T-helper 22 cell (primary cell): ENCODE data around the gene ZNF382.
"Not testable (repeated sequence)": the region's sequence is repeated elsewhere in the genome, so short reads cannot be mapped to it uniquely, and the experiment has no call there.

Experiments used
- DNase-seq: peaks from one replicate; pipeline ENCODE4 v3.0.0-alpha.2; 2020; ENCODE audit warnings: low read depth

The ZNF382 gene

DNA sequence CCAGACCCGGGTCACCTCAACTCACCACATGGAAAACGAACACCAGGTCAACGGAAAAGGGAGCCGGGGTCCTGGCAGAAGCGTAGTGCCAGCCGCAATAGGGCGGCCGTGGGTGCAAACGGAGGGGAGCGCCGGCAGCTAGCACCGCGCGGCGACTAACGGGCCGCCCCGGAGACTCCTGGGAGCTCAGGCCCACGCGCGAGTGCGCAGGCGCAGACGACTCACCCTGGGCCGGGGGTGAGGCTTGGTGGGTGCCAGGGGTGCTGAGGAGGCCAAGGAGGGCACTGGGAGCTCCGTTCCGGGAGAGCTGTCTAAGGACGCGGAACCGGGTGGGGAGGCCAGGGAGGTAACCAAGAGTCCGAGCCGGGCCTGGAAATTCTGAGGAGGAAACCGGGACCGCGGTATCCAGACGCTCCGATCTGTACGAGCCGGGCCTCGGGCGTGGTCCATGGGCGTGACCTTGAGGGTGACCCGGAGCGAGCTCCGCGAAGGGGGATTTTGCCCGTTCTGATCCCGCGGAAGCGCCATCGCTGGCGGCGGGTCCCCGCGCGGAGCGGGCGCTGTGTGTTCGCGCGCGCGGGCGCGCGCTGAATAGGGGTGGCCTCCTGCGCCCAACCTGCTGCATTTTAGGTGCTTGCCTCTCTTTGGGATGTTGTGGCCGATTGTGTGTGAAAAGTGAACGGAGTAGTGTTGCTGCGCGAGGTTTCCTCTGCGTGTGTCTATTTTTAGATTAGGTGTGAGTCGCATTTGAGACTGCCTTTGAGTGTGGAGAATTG, at the start of gene ZNF382:
Gene ZNF382, plus strand, starts transcription at position 213 of the 776 bp plus-strand sequence. CDS start 4,602 bp downstream, outside the sequence.
- peak; percentile 60 for DNase-seq

GRCh38 chr19:36564391-36564790, 40.7 kb upstream of the ZNF382 start:
- DNase-seq: no peak

DNA sequence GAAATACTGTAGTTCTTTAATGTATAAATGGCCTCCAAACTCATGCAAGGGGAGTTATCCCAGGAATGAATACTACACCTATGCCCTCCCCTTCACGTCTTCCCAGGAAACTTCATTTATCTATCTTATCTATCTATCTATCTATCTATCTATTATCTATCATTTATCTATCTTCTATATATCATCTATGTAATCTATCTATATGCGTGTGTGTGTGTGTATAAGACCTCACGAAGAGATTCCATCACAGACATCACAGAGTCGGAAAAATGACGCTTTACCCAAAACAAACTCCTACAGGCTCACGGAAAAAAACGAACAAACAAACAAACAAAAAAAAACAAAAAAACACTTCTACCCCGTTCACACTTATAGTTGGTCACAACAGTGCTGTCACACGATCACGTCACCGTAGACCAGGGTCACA, 32.5 kb upstream of the ZNF382 start:
- no peak for DNase-seq

DNA sequence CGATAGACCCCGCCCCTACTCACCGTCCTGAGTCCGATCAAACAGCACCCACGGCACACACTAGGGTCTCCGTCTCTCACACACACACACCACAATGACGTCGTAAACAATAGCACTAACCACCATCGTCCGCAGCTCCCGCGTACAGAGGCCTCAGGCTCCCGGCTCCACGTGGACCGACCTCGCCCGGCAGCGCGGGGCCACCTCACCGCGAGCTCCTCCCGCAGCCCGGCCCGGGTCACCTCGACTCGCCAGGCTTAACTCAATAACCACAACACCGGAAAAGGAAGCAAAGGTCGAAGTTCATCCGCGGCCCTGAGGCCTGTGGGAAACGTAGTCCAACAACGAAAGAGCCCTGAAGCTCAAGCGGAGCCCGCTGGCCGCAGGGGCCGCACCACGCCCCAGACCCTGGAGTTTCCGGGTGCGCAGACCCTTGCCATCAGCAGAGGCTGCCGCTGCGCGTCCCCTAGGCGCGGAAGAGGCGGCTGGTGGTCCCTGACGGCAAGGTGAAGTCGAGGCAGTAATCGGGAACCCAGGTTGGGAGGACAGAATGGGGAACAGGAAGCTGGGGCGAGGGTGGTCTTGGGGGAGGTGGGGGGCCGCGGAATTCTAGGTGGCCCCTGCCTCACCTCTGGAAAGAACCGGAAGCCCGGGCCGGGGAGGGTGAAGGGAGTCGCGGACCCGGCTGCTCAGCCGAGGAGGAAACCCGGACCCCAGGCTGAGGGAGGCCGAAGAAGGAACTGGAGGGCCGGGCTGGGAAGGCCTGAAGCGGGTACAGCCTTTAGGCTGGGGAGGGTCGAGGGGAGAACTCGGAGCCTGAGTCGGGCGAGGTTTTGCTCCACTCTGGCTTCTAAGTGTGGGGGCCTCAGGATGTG, 31.9 kb upstream of the ZNF382 start, which contains the start of gene ZNF529:
Gene ZNF529, minus strand, starts transcription at position 273 of the 875 bp plus-strand sequence. CDS start 946 bp downstream, outside the sequence.
- peak; percentile 79 for DNase-seq

- DNase-seq: no peak
Observed at GRCh38 chr19:36573895-36574720, 31.0 kb upstream of the ZNF382 start.

GRCh38 chr19:36574741-36575140, 30.4 kb upstream of the ZNF382 start:
- no peak for DNase-seq

DNA sequence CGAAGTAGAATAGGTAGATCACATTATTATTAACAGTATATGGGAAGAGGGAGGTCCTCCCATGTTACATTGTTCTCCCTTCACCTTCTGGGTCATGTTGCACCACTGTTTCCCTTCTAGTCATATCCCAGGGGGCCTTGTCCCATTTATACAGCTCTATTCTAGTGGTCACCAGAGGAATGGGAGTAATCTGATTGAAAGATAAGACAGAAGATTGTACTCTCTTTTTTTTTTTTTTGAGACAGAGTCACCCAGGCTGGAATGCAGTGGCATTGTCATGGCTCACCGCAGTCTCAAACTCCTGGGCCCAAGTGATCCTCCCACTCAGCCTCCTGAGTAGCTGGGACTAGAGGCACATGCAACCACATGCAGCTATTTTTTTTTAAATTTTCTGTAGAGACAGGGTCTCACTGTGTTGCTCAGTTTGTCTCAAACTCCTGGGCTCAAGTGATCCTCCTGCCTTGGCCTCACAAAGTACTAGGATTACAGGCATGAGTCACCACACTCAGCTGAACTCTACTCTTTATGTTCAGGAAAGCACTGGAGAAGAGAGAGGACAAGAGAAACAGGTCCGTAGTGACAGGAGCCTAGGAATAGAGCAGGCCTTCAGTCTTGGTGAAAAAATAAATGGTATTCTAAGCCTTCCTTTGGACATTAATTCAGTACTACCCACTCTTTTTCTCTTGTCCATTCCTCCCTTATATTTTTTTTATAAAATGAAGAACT, 27.7 kb upstream of the ZNF382 start:
- no peak for DNase-seq

DNA sequence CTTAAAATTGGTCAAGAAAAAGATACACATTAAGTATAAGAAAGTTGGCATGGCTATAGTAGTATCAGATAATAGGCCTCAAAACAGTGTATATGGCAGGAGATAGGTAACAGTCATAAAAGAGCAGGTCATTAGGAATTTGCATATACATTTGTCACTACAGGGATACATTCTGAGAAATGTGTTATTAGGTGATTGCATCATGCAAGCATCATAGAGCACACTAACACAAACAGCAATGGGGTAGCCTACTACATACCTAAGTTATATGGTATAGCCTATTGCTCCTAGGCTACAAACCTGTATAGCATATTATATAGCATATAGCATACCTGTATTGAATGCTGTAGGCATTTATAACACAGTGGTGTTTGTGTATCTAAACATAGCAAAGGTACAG, 25.9 kb upstream of the ZNF382 start:
- DNase-seq: no peak

DNA sequence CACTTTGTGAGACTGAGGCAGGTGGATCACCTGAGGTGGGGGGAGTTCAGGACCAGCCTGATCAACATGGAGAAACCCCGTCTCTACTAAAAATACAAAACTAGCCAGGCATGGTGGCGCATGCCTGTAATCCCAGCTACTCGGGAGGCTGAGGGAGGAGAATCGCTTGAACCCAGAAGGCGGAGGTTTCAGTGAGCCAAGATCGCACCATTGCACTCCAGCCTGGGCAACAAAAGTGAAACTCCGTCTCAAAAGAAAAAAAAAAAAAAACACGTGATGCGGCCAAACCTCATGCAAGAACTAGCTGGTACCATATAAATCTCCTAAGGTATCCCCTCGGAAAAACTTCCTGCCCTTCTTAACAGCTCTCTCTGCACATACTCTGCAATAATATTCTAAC, 2.4 kb upstream of the ZNF382 start:
- not testable (repeated sequence) for DNase-seq

- DNase-seq: peak; percentile 74
Observed at GRCh38 chr19:36604656-36605100, 435 bp upstream of the ZNF382 start.

DNA sequence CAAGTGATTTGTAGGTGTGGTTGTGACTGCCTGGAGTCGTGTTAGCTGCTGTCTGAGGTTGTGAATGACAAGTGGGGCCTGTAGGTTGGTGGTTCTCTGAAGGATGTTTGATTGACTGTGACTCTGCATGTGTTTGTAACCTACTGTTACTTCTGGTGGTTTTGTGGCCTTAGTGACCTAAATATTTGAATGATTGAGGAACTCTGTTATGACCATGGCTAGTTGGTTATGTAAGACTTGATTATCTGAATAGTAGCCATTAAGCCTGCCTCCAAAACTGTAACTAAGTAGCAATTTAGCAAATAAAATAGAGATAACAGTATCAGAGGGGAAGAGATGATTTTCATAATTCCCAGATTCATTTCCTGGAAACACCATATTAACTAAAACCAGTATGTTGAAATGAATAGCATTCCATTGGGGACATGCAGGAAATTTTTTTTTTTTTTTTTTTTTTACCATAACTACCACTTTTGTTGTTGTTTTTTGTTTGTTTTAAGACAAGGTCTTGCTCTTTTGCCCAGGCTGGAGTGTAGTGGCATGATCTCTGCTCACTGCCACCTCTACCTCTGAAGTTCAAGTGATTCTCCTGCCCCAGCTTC, 865 bp downstream of the ZNF382 start:
- no peak for DNase-seq

- no peak for DNase-seq
Observed at GRCh38 chr19:36627057-36627456, 21.9 kb downstream of the ZNF382 start.

- DNase-seq: no peak
Observed at GRCh38 chr19:36635342-36635741, 30.2 kb downstream of the ZNF382 start.

DNA sequence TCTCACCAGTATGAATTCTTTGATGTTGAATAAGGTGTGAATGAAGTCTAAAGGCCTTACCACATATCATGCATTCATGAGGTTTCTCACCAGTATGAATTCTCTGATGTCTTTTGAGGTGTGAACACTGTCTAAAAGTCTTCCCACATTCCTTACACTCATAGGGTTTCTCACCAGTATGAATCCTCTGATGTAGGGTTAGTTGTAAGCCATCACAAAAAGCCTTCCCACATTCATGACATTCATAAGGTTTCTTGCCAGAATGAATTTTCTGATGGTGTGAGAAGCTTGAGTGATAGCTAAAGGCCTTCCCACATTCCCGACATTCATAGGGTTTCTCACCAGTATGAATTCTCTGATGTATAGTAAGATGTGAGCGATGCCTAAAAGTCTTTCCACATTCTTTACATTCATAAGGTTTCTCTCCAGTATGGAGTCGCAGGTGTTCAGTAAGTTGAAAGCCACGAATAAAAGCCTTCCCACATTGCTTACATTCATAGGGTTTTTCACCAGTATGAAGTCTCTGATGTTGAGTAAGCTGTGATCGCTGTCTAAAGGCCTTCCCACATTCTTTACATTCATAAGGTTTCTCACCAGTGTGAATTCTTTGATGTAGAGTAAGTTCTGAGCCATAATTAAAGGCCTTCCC, 33.9 kb downstream of the ZNF382 start:
- no peak for DNase-seq

GRCh38 chr19:36646746-36647145, 41.6 kb downstream of the ZNF382 start:
- no peak for DNase-seq

GRCh38 chr19:36652958-36653357, 47.8 kb downstream of the ZNF382 start:
- DNase-seq: no peak

- no peak for DNase-seq
Observed at GRCh38 chr19:36665832-36666231, 60.7 kb downstream of the ZNF382 start.

DNA sequence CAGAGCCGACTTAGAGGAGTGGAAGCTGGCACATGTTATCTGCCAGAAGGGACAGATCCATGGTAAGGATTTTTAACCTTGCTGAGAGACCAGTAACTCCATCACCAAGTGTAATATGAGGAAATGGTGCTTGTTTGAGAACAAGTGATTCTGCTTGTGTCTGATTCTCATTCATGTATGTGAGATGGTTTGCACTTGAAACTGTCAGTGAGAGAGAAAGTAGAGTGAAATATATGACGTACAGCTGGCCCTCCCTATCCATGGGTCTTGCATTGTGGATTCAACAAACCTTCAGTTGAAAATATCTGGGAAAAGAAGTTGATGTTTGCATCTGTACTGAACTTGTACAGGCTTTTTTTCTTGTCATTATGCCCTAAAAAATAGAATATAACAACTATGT, 63.5 kb downstream of the ZNF382 start:
- DNase-seq: no peak

GRCh38 chr19:36672368-36672767, 67.3 kb downstream of the ZNF382 start:
- DNase-seq: no peak

DNA sequence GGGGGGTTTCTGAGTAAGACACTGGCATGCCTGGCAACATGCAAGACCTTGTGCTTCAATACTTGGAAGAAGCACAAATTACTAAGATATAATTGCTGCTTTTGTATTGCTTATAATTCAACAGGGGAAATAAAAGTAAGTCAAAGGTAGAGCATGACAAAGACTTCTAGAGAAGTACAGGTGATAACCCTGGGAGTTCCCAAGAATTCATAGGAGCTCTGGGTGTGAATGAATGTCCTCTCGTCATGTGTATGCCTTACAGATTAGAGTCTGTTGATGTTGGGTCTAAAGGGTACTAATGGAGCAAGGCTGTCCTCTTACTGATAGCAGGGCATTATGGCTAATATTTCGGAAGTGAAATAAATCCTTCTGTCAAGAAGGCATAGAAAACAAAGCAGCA, 69.1 kb downstream of the ZNF382 start:
- no peak for DNase-seq
